ENCODE measurements around the gene NCBP2L.

DNA sequence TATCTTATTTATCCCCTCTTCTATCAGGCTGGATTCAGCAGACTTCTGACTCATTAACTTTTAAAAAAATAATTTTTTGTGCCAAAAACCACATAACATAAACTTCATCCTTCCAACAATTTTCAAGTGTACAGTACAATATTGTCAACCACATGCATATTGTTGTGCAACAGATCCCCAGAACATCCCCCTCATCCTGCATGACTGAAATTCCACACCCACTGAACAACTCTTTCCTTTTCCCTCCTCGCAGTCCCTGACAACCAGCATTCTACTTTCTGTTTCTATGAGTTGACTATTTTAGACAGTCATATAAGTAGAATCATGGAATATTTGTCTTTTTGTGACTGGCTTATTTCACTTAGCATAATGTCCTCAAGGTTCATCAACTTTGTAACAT lies 45.9 kb downstream of the NCBP2L start:
- TF ChIP-seq, protein P1, sequence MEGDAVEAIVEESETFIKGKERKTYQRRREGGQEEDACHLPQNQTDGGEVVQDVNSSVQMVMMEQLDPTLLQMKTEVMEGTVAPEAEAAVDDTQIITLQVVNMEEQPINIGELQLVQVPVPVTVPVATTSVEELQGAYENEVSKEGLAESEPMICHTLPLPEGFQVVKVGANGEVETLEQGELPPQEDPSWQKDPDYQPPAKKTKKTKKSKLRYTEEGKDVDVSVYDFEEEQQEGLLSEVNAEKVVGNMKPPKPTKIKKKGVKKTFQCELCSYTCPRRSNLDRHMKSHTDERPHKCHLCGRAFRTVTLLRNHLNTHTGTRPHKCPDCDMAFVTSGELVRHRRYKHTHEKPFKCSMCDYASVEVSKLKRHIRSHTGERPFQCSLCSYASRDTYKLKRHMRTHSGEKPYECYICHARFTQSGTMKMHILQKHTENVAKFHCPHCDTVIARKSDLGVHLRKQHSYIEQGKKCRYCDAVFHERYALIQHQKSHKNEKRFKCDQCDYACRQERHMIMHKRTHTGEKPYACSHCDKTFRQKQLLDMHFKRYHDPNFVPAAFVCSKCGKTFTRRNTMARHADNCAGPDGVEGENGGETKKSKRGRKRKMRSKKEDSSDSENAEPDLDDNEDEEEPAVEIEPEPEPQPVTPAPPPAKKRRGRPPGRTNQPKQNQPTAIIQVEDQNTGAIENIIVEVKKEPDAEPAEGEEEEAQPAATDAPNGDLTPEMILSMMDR (IDR thresholded peaks at IDR 0.05; ENCODE audit: low read depth, low read length, poor library complexity, severe bottlenecking), result no peak
- TF ChIP-seq EZH2phosphoT487 (IDR thresholded peaks at IDR 0.05; ENCODE audit: borderline replicate concordance, low read length), result no peak
